Stimulated activated CD8-positive, alpha-beta memory T cell treated with anti-CD3 and anti-CD28 coated beads, Interleukin-12 subunit alpha, Interleukin-12 subunit beta, amount 100 ng/mL, for 4 hours (primary cell): Measurements from ENCODE around the gene SETD9.

Experiments
- DNase-seq: peaks from one replicate; pipeline ENCODE4 v3.0.0-alpha.2; 2020; ENCODE audit warnings: low read depth

SETD9 gene, protein sequence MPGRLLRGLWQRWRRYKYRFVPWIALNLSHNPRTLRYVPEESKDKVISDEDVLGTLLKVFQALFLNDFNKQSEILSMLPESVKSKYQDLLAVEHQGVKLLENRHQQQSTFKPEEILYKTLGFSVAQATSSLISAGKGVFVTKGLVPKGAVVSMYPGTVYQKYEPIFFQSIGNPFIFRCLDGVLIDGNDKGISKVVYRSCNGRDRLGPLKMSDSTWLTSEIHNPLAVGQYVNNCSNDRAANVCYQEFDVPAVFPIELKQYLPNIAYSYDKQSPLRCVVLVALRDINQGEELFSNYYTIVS

DNA sequence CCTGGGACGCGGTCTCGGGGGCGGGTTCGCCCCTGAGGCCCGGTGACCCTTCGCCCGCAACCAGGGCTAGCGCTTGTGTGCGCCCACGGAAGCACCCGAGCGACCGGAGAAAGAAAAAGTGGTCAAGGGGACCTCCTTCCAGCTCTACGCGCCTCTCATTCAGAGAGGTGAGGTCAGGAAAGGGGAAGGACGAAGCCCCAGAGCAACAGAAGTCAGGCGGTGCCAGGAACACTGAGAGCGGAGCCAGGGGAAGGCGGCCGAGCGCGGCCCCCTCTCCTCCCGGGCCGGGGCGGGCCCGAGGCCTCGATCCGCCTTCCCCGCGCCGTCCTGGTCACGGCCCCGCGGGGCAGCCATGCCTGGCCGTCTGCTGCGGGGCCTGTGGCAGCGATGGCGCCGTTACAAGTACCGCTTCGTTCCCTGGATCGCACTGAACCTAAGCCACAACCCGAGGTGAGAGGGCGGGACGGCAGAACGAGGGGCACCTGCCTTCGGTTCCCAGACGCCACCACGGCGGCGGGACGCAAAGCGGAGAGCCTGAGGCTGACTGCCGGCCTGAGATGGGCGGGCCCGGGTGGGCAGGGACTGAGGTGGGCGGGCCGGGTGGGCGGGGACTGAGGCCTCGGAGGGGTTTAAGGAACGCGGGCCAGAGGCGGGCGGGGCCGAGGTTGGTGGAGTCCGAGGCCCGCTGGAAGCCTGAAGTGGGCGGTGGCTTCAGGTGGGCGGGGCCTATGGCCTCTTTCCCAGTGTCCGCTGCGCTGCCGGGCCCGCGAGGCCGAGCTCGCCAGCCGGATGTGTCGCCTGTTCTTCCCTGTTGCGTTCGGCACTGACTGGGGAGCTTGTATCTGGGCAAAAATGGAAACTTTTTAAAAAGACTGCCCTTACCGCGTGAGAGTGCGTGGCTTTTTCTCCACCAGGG, at the start of gene SETD9:
SETD9 (plus strand) TSS at position 303 of the 916 bp plus-strand sequence; CDS start at position 353, 50 bp downstream.
- DNase-seq = peak; percentile 81

DNA sequence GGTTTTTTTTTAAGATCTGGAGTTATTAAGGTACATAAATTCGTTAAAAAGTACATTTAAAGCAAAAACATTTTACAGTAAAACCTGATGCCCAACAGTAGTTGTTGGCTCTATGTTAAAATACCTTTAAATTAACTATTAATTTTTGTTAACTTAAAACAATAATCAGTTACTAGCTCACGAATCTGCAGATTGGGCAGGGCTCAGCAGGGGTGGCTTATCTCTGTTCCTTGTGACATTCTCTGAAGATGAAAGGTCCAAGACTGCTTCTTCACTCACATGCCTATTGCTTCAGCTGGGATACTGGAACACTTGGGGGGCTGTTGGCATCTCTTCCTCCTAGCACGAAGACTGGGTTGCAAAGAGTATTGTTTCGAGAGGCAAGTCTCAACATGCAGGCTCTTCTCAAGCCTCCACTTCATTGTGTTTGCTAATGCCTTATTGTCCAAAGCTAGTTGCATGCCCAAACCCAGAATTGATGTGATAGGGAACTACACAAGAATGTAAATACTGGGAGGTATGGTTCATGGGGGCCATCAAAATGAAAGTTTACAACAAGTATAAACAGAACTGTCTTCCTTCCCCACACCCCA, 47.4 kb upstream of the SETD9 start:
- no peak for DNase-seq

DNA sequence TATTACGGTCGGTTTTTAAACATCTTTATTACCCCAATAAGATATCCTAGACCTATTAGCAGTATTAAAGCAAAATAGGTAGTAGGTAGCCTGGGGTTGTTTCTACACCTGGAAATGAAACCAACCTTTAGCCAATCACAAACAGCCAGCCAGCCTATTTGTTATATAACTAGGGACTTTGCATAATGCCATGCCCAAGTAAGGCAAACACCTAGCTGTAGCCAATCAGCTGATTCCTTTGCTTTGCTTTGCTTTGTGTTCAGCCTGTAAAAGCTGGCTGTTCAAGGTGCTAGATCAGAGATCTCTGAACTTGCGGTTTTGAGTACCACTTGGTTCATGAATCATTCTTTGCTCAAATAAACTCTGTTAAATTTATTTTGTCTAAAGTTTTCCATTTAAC, 46.5 kb upstream of the SETD9 start:
- no peak for DNase-seq

DNA sequence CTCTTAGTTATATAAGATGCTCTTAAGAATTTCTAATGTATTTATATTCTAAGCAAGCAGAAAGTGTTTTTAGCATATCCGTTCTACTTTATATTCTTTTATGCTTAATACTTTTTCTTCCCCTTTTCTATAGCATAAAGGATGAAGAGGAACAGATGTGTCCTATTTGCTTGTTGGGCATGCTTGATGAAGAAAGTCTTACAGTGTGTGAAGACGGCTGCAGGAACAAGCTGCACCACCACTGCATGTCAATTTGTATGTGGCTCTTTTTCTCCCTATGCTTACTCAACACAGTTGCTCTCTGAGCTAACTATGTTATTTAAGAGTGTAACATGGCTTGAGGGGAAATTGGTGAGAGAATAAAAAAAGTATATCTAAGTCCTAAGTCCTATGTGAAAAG, 37.6 kb upstream of the SETD9 start:
- DNase-seq = no peak

DNA sequence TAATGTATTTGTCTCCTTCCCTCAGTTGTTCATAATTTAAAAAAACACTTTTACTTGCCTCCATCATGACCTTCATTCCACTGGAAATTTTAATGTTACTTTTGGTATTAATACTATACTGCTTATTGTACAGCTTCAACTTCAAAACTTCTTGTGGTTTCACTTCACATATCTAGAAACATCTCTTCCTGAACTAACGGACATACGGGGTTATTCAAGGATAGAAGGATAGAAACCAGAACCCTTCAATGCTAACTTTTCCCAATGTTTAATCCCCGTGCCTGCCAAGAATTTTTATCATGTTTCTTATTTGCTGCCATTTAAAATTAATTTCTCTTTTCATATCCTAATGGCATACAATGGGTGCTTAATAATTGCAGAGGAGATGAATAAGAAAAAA, 36.3 kb upstream of the SETD9 start:
- no peak for DNase-seq

DNA sequence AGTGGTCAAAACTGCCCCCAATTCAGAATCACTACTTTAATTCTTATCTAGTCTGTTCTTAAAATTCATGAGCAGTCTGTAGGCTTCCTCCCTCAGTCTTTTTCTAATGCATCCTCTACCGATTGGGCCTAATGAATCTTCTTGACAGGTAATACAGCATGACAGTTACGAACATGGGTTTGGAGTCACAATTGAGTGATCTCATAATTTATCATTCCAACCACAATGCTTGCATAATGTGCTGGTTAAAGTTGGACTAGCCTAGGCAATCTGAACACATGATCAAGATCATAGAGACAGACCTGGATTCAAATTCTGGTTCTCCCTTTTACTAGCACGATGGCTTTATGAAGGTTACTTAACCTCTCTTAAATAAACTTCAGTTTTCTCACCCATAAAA, 33.1 kb upstream of the SETD9 start:
- no peak for DNase-seq

DNA sequence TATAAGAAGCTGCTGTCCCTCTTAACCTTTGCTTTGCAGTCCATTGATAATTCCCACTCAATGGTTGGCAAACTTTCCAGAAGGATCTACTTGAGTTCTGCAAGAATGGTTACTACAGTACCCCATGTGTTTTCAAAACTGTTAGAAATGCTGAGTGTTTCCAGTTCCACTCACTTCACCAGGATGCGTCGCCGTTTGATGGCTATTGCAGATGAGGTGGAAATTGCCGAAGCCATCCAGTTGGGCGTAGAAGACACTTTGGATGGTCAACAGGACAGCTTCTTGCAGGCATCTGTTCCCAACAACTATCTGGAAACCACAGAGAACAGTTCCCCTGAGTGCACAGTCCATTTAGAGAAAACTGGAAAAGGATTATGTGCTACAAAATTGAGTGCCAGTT, 27.8 kb upstream of the SETD9 start:
- DNase-seq = no peak

DNA sequence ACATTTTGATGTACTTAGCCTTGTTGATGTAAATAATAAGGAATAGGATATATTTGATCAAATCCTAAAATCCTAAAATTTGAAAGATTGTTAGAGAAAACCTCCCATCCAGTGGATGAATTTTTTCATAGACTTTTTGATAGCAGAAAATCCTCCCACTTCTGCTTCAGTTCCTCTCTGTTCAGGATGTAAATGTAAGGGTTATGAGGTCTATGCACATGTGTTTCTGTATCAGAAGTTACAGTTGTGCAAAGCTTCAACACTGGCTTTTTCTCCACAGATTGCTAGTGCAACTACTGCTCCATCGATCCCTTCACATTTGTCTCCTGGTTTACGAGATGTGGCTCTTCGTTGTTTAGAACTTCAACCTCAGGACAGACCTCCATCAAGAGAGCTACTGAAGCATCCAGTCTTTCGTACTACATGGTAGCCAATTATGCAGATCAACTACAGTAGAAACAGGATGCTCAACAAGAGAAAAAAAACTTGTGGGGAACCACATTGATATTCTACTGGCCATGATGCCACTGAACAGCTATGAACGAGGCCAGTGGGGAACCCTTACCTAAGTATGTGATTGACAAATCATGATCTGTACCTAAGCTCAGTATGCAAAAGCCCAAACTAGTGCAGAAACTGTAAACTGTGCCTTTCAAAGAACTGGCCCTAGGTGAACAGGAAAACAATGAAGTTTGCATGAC, 16.0 kb upstream of the SETD9 start:
- no peak for DNase-seq

DNA sequence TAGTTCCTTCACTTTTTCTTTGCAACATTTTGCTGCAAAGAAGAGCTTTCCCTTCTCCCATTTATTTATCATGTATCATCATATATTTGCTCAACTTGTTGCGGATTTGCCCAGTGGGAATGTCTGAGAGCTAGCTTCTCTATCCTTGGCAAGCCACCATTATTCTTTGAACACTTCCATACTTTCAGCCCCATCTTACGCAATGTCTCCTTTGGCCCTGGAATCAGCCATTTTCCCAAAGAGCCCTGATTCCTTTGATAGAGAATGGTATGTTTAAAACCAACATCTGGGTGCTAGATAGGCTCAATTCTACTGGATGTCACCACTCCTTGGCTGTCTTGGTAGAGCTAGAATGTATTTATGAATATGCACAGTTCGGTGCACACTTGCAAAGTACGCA, 12.6 kb upstream of the SETD9 start:
- no peak for DNase-seq

DNA sequence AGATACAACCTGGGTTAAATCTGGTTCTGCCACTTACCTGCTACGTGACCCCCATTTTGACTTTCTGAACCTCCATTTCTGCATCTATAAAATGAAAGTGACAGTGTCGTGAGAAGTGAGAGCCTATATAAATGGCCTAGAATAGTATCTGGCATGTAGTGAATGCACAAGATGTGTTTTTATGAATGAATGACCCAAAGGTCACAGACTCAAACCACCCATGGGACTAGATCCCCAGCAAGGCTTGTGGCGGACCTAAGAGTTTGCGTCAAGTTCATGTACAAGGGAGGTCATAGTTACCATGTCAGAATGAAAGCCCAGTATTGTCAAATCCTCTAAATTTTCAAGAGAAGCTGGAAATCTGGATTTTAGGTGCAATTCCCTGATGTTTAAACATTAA, 11.2 kb upstream of the SETD9 start:
- no peak for DNase-seq

DNA sequence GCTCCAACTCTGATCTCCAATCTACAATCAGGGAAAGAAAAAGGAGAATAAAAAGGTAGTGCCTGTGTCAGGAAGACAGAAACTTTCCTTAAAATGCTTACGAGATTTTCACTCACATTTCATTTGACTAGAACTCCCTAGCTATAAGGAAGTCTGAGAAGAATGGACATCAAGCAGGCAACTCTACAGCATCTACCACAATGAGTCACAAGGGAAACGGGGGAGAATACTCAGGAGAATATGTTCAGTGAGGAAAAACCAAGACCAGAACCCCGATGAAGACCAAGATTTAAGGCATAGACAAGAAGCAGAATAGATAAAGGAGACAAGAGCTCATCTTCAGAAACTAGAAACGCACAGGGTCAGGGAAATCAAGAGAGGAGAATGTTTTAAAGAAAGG, 9.0 kb upstream of the SETD9 start:
- DNase-seq = no peak

DNA sequence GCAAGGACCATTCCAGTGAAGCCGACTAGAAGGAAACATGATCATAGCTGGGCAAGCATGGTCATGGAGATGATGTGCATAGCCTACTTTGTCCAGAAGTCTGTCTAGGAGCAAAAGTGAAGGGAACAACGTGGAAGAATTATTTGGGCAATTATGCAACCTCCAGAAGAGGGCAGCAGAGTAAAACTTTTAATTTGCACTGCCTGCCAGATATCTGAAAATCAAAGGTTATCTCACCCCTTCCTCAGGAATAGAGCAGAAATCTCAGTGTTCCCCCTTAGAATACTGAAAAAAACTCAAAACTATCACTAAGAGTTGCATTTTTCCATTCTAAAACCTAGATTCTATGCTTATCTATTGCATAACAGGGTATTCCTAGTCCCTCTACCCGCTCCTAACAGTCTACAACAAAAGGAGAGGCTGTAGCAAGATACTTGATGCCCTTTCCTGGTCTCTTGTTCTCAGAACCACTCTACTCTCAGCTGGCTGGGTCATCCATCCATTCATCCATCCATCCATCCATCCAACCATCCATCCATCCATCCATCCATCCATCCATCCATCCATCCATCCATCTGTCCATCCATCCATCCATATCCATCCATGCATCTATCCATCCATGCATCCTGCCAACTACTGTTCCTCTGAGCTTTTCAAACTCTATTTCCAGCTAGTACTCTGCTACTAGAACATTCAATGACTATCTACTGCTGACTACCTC, 8.4 kb upstream of the SETD9 start:
- no peak for DNase-seq

DNA sequence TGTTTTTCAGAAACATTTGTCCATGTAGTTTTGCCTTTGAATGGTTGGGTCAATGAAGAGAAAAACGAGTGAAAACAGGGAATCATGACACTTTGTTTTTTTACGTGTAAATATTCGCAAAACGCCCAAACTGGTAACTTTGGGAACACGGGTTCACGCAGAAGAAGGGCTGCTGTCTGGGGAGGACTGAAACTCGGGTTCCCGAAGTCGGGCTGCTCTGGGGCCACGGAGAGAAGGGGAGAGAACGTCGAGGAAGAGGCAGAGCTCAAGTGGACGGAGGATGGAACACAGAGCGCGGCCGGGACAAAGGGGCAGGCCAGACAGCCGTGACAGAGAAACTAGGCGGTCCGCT, 478 bp upstream of the SETD9 start:
- DNase-seq = no peak

DNA sequence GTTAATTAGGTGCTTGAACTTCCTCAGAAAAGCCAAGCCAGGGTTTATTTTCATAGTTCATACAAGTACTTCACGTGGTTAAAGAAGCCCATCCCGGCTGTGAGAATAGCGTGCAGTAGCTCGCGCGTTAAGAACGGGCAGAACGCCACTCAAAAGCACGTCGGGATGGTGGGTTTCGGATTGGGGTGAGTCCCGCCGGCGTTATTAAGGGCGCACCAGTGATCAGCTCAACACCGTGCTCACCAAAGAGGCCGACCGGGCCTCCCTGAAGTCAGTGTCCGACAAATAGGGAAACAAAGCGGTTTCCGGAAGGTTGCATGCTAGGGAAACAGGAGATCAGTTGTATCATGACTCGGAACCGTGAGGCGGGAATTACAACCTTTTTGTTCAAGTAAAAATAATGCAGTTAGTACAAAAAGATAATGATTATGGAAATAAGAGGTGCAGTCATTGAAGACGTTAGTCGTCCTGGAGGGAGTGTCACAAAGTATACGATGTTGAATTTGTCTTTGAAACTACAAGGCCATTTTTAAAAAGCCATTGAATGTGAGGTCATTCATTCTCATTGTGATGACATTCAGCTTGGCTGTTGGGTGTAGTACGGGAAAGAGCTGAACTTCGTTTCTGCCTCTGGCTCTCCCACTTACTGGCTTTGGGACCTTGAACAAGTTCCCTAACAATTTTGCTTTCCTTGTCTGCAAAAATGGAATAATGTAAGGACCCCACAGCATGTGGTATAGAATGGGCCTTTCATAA, 992 bp downstream of the SETD9 start:
- DNase-seq = no peak

DNA sequence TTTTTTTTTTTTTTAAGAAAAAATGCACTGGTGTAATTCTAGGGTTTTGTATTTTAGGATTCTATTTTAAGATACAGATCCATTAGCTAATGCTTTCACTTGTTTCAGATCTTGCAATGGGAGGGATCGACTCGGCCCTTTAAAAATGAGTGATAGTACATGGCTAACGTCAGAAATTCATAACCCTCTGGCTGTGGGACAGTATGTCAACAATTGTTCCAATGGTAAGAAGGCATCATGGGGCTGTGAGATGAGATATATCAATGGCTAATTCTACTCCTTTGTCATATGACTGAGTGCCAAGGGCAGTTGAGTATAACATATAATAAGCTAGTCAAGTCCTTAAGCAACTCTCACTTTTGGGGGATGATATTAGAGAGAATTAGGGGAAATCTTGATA, 4.4 kb downstream of the SETD9 start:
- no peak for DNase-seq

DNA sequence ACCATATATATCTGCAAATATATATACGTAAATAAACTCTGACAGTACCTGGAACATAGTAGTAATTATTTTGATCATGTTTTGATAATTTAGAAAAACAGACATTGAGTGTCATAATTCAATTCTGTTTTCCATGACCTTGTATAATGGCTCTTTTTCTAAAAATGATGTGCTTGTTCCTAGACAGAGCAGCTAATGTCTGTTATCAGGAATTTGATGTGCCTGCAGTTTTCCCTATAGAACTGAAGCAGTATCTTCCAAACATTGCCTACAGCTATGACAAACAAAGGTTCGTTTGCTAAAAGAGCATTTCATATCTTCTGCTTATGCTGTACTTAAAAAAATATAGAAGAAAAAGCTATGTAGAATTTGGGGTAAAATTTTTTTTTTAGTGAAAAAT, 5.3 kb downstream of the SETD9 start:
- DNase-seq = no peak

DNA sequence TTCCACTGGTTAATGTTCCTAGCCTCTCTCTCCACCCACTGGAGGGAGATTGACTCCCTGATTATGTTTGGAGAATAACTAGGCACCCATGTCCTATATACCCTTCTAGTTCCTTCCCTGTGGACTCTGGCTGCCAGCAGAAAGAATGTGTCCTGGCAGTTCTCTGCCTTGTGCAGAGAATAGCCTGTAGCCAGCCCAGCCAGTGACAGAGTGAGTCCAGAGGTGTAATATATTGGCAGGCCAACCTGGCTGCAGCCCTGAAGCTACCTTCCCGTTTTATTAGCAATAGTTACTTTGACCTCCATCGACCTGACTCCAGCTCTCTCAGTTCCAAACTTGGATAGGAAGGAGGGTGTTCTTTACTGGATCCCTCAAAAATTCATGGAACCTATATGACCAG, 8.1 kb downstream of the SETD9 start:
- DNase-seq = no peak

DNA sequence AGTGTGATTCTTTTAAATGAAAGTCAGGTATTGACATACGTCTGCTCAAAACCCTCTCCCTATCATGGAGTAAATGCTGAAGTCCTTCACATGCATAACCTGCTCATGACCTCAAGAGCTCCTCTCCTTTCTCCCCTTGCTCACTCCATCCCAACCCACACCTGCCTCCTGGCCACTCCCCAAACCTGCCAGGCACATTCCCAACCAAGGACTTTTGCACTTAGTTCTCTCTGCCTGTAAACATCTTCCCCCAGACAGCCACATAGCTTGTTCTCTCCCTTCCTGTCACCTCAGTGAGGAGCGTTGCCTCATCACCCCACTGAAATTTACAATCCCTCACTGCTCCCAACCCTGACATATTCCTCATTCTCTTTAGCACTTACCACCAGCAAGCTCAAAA, 8.7 kb downstream of the SETD9 start:
- DNase-seq = no peak

DNA sequence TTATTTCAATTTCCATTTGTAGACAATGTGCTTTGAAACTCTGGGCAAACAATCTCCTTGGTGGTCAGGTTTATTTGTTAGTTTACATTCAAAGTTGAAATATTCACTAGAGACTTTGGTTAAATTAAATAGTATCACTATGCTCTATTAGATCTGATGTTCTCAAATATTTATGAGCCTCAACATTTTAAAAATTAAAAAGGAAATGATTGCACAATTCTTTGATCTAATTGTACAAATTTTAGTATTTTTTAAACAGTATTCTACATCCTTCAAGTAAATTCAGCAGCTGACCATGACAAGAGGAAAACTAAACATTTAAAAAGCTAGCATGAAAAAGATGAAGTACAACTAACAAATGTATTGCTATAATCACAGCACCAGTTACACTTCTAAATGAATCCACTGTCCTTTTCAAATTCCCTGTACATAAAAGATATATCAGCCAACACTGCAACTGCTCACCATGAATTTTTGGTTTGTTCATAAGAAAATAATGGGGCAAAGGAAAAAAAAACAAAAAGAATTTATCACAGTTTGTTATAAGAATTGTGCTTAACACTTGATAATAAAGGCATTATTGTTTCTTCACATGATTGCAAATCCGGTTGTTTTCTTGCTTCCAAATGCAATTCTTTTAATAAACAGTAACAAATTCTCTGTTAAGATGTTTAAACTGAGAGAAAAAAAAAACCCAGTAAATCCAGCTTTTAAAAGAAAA, 10.7 kb downstream of the SETD9 start:
- DNase-seq = no peak

DNA sequence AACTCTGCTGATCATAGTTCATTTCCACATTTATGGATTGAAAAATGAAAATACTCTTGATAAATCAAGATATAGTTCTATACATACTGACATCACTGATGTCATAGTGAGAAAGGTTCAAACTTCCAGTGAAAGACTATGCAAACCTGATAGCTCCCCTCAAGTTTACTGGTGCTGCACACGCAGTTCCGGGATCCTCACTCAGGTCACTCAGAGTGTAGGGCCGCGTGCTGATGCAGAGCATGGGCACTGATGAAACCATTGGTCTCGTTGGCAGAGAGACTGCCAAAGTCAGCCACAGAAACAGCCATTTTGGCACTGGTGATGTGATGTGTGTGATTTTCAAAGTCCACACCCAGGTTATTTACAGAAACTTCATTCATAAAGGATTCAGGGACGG, 13.5 kb downstream of the SETD9 start:
- no peak for DNase-seq

DNA sequence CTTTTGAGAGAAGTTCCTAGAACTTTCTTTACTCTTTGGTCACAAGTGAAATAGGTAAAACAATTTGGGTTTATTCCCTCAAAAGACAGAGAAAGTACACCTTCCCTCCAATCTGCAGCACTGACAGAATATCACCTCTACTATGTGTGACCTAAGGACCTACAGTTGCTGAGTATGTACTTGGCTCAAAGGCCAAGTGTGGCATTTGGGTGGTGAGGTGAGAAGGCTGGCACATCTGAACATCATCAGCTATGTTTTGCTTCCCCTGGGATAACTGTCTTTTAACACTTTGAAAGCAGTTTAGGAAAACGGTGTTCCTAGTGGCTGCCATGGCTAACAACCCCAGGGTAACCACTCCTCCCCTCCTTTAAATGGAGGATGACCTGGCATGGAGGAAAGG, 24.9 kb downstream of the SETD9 start:
- no peak for DNase-seq
